Brain microvascular endothelial cell (primary cell): ENCODE results near the gene SLC1A7.

Experiments used
- DNase-seq: peaks from one replicate; pipeline ENCODE4 v3.0.0-alpha.2; 2020
- H3K27ac ChIP-seq: fragments of 250-450 bp; sonication (Bioruptor Pico); 2 replicates; pipeline ENCODE4 v1.5.1; 2020; ENCODE audit warnings: mild to moderate bottlenecking, moderate library complexity
- H3K27me3 ChIP-seq: fragments of 250-450 bp; sonication (Bioruptor Pico); replicated peaks from 2 replicates; pipeline ENCODE4 v1.5.1; 2020; ENCODE audit warnings: mild to moderate bottlenecking
- H3K36me3 ChIP-seq: fragments of 250-450 bp; sonication (Bioruptor Pico); replicated peaks from 2 replicates; pipeline ENCODE4 v1.5.1; 2020; ENCODE audit warnings: mild to moderate bottlenecking
- H3K4me3 ChIP-seq: 2 replicates; pipeline ENCODE4 v1.5.1; 2011; ENCODE audit warnings: low read depth, mild to moderate bottlenecking, control low read depth, low read length, moderate library complexity
- in situ Hi-C: cut with HindIII; loops from 2 replicates; pipeline ENCODE4 v1.10.0; 2017; ENCODE audit warnings: low sequenced_read_pairs, low pct_ligation_motif_present
- TF ChIP-seq, protein P1 (sequence below): IDR thresholded peaks from 2 replicates; pipeline ENCODE4 v1.5.1; 2011; ENCODE audit warnings: low read depth, mild to moderate bottlenecking, moderate library complexity, low read length, control low read depth, inconsistent platforms; ENCODE audit errors: missing control alignments

SLC1A7 gene

DNA sequence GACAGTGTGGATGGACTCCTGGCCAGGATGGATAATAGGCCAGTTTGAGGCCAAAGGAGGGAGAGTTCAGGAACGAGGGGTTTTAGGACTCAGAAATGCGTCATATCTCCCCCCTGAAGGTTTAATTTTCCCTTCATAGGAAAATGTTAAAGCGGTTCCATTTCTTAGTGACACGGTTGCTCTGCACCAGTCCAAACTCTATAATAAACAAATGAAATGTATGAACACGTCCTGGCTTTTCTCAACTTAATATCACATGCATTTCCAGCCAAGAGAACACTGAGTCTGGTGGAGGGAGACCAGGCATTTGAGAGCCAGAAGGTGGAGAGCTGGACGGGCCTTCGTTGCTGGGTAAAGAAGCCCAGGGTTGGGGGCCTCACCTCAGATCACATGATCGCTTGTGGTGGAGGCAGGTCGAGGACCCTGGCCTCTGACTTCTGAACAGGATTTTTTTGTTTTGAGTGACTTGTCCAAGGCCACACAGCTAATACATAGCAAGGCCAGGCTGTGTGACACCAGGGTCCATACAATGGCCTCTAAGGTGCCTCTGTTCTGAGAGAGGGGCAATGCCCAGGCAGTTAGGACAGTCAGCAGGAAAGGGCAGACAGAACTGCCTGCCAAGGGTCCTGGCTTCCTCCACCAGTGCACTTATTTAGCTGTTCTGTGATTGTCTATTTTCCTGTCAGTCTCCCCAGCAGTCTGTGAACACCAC lies 11.4 kb downstream of the SLC1A7 start:
- no peak overlapping the region for H3K27ac ChIP-seq
- TF ChIP-seq, protein P1, sequence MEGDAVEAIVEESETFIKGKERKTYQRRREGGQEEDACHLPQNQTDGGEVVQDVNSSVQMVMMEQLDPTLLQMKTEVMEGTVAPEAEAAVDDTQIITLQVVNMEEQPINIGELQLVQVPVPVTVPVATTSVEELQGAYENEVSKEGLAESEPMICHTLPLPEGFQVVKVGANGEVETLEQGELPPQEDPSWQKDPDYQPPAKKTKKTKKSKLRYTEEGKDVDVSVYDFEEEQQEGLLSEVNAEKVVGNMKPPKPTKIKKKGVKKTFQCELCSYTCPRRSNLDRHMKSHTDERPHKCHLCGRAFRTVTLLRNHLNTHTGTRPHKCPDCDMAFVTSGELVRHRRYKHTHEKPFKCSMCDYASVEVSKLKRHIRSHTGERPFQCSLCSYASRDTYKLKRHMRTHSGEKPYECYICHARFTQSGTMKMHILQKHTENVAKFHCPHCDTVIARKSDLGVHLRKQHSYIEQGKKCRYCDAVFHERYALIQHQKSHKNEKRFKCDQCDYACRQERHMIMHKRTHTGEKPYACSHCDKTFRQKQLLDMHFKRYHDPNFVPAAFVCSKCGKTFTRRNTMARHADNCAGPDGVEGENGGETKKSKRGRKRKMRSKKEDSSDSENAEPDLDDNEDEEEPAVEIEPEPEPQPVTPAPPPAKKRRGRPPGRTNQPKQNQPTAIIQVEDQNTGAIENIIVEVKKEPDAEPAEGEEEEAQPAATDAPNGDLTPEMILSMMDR, result no peak
- in situ Hi-C loops, result no loop called here
- H3K4me3 ChIP-seq, result no peak overlapping the region
- no peaks in the 10 kb centered on the region for H3K36me3 ChIP-seq
- H3K27me3 ChIP-seq, result no peaks in the 10 kb centered on the region
- no peak for DNase-seq

DNA sequence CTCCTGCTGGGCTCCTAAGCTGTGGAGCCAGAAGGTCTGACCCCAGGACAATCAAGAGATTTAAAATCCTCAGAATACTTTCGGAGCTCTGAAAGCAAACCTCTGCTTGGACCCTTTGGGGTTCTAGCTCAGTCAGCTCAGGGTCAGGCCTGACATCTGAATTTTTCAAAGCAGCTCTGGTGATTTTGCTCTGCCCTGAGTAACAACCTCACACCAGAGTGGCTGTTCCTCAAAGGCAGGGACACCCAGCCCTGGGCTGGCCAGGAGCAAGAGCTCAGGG lies 11.9 kb downstream of the SLC1A7 start:
- H3K27me3 ChIP-seq, result no peaks in the 10 kb centered on the region
- no peaks in the 10 kb centered on the region for H3K36me3 ChIP-seq
- no peak for DNase-seq
- H3K27ac ChIP-seq, result no peak overlapping the region
- in situ Hi-C loops, result no loop called here
- TF ChIP-seq, protein P1, result no peak
- H3K4me3 ChIP-seq, result no peak overlapping the region

DNA sequence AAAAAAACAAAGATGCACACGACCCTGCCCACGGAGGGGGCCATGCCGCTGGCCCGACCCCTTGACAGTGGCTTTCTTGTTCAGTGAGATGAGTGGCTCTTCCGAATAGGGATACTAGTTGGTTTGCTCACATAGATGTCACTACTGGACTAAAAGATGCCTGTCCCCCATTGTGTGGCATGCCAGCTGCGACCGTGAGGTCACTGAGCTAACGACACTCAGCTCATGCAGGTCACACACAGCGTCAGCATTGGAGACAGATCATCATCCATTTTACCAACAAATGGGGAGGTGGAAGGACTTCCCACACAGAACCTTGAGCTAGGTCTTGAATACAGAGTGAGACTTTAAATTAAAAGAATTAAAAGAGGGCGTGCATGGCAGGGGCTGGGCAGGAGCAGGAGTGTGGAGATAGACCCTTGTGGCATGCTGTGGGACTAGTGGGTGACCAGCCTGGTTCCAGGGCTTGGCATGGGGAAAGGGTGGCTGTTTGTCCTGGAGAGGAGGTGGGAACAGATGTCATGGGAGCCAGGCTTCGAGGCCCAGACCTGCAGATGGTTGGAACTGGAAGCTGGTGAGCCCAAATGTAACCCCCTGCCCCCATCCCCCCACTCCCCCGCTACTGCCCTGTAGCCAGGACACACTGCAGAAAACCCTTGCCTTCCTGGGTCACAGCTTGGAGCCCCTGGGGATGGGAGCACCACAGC lies 12.4 kb downstream of the SLC1A7 start:
- in situ Hi-C loops, result no loop called here
- no peaks in the 10 kb centered on the region for H3K36me3 ChIP-seq
- TF ChIP-seq, protein P1, result no peak
- DNase-seq, result no peak
- H3K27me3 ChIP-seq, result no peaks in the 10 kb centered on the region
- H3K4me3 ChIP-seq, result no peak overlapping the region
- no peak overlapping the region for H3K27ac ChIP-seq

DNA sequence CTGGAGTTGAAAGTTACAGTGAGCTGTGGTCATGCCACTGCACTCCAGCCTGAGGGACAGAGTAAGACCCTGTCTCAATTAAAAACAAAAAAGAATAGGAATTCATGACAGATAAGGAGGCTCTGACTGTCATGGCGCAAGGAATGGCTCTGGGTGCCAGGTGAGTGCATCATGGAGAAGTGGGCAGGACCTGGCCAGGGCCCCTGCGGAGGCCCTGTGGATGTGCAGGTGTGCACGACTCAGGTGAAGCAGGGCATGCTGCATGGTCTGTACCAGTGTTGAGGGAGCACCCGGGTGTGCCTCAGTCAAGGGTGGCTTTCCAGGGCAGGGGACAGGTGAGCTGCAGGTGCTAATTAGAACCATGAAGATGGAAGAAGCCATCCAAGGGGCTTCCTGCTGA lies 14.0 kb downstream of the SLC1A7 start:
- H3K27me3 ChIP-seq, result no peaks in the 10 kb centered on the region
- in situ Hi-C loops, result no loop called here
- no peak overlapping the region for H3K4me3 ChIP-seq
- H3K27ac ChIP-seq, result no peak overlapping the region
- H3K36me3 ChIP-seq, result no peaks in the 10 kb centered on the region
- TF ChIP-seq, protein P1, result no peak
- no peak for DNase-seq

DNA sequence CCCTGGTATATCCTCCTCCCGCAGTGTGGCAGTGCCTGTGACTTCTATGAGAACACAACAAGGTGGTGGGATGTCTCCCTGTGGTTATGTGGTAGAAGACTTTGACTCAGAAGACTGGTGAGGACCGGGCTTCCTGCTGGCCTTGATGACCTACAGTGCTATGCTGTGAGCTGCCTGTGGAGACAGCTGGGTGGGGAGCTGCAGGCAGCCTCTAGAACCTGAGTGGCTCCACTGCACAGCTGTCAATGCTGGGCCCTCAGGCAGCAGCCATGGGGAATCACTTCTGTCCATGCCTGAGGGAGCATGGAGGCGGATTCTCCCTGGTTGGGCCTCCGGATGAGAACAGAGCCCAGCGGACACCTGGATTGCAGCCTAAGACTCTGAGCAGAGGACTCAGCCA lies 14.9 kb downstream of the SLC1A7 start:
- Histone ChIP-seq H3K4me3 (no peak overlapping the region), H3K27me3 (no peaks in the 10 kb centered on the region), H3K36me3 (no peaks in the 10 kb centered on the region), H3K27ac (no peak overlapping the region)
- in situ Hi-C loops, result no loop called here
- DNase-seq, result no peak
- TF ChIP-seq, protein P1, result no peak

DNA sequence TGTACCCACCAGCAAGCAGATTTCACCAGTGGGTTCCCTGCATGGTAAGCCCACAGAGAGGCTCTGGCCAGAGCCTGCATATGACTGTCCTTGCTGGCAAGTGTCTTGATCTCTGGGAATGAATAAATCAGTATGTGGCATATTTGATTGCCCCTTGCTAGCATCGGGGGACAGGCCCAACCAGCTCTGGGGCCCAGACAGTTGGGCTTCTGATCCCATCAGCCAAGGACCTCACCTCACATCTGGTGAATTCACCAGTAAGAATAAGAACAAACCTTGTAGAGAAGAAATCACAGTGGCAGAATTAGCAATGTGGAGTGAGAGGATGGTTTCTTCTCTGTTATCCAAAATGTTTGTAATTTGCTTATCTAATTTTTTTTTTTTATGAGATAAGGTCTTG lies 15.9 kb downstream of the SLC1A7 start:
- in situ Hi-C loops, result no loop called here
- TF ChIP-seq, protein P1, result no peak
- no peak for DNase-seq
- Histone ChIP-seq H3K36me3 (no peaks in the 10 kb centered on the region), H3K27me3 (no peaks in the 10 kb centered on the region), H3K27ac (no peak overlapping the region), H3K4me3 (no peak overlapping the region)
